ENCODE measurements around the gene GALNT15.

Gene GALNT15

GRCh38 chr3:16243706-16244490 is 69.4 kb downstream of the GALNT15 start:
- Mint-ChIP-seq H3K4me3 (no peak overlapping the region), H3K9me3 (no peaks in the 10 kb centered on the region), H3K4me1 (peaks cover 41% of the 10 kb centered on the region), H3K27ac (no peak overlapping the region), H3K27me3 (ENCODE audit: low read depth, poor library complexity) (peaks cover 2% of the 10 kb centered on the region), H3K36me3 (ENCODE audit: low read depth) (no peaks in the 10 kb centered on the region)
- TF ChIP-seq, protein P1, sequence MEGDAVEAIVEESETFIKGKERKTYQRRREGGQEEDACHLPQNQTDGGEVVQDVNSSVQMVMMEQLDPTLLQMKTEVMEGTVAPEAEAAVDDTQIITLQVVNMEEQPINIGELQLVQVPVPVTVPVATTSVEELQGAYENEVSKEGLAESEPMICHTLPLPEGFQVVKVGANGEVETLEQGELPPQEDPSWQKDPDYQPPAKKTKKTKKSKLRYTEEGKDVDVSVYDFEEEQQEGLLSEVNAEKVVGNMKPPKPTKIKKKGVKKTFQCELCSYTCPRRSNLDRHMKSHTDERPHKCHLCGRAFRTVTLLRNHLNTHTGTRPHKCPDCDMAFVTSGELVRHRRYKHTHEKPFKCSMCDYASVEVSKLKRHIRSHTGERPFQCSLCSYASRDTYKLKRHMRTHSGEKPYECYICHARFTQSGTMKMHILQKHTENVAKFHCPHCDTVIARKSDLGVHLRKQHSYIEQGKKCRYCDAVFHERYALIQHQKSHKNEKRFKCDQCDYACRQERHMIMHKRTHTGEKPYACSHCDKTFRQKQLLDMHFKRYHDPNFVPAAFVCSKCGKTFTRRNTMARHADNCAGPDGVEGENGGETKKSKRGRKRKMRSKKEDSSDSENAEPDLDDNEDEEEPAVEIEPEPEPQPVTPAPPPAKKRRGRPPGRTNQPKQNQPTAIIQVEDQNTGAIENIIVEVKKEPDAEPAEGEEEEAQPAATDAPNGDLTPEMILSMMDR (IDR thresholded peaks at IDR 0.05): no peak
- DNase-seq: no peak

GRCh38 chr3:16245609-16246008 is 71.1 kb downstream of the GALNT15 start:
- TF ChIP-seq, protein P1 (IDR thresholded peaks at IDR 0.05): no peak
- Mint-ChIP-seq H3K4me3 (no peak overlapping the region), H3K4me1 (peaks cover 30% of the 10 kb centered on the region), H3K27me3 (ENCODE audit: low read depth, poor library complexity) (peaks cover 3% of the 10 kb centered on the region), H3K9me3 (no peaks in the 10 kb centered on the region), H3K36me3 (ENCODE audit: low read depth) (no peaks in the 10 kb centered on the region), H3K27ac (peak overlapping the region; percentile 49)
- no peak for DNase-seq

- TF ChIP-seq, protein P1 (IDR thresholded peaks at IDR 0.05): peak; percentile 95
- no peaks in the 10 kb centered on the region for H3K9me3 Mint-ChIP-seq
- H3K36me3 Mint-ChIP-seq (ENCODE audit: low read depth): no peaks in the 10 kb centered on the region
- H3K27me3 Mint-ChIP-seq (ENCODE audit: low read depth, poor library complexity): peaks cover 7% of the 10 kb centered on the region
- H3K4me3 Mint-ChIP-seq: no peak overlapping the region
- peaks cover 30% of the 10 kb centered on the region for H3K4me1 Mint-ChIP-seq
- peak; percentile 83 for DNase-seq
- no peak overlapping the region for H3K27ac Mint-ChIP-seq
These were observed 73.0 kb downstream of the GALNT15 start for GRCh38 chr3:16247282-16248061.

- no peak for DNase-seq
- Mint-ChIP-seq H3K4me1 (peaks cover 27% of the 10 kb centered on the region), H3K27me3 (ENCODE audit: low read depth, poor library complexity) (peaks cover 7% of the 10 kb centered on the region), H3K27ac (no peak overlapping the region), H3K36me3 (ENCODE audit: low read depth) (no peaks in the 10 kb centered on the region), H3K9me3 (no peaks in the 10 kb centered on the region), H3K4me3 (no peak overlapping the region)
- TF ChIP-seq, protein P1 (IDR thresholded peaks at IDR 0.05): no peak
These were observed 74.1 kb downstream of the GALNT15 start for GRCh38 chr3:16248556-16248955.

DNA sequence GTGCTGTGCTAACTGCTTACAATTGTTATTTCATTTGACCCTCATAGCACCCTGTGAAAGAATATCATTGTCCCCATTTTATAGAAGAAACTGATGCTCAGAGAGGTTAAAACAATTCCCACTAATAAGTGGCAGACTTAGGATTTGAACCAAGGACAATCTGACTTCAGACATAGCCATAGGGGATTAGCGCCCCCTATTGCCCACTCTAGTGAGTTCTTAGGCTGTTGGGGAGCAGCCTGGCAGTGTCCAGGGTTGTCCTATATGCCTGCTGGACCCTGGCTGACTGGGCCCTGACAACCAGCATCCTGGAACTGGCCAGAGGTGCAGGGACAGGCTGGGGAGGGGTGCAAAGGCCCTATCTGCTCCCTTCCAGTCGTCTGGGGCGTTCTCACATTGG is 74.9 kb downstream of the GALNT15 start:
- Mint-ChIP-seq H3K9me3 (no peaks in the 10 kb centered on the region), H3K36me3 (ENCODE audit: low read depth) (no peaks in the 10 kb centered on the region), H3K27me3 (ENCODE audit: low read depth, poor library complexity) (peaks cover 7% of the 10 kb centered on the region), H3K4me3 (no peak overlapping the region), H3K4me1 (peaks cover 20% of the 10 kb centered on the region), H3K27ac (no peak overlapping the region)
- DNase-seq: peak; percentile 47
- TF ChIP-seq, protein P1 (IDR thresholded peaks at IDR 0.05): peak; percentile 54
